ENCODE results near the gene GPATCH4. TPM values are rescaled to one million over a fixed set of nuclear protein-coding genes. Genes with fewer than 3 reads are reported as not detected.

Gene GPATCH4
- total RNA-seq, 1 experiment from 2014 or later: 71.7 TPM

GRCh38 chr1:156593661-156593989, 7.7 kb downstream of the GPATCH4 start:
- Mint-ChIP-seq H3K4me3 (no peak overlapping the region), H3K4me1 (peaks cover 16 to 17% of the 10 kb centered on the region in 2 experiments), H3K27ac (no peak overlapping the region), H3K9me3 (no peaks in the 10 kb centered on the region), H3K27me3 (ENCODE audit: low read depth) (no peaks in the 10 kb centered on the region), H3K36me3 (ENCODE audit: insufficient read depth in 1 of 3, low read depth in 3 of 3) (peaks cover 29 to 63% (median 50%) of the 10 kb centered on the region in 3 experiments; a peak in 6 of 7 replicates)
- Histone ChIP-seq H3K27ac (ENCODE audit: insufficient read length, low read depth, low read length) (no peak overlapping the region), H4K20me1 (ENCODE audit: control insufficient read depth, insufficient read depth, insufficient read length) (peaks cover 2% of the 10 kb centered on the region), H3K79me2 (ENCODE audit: insufficient read depth, low read length) (no peaks in the 10 kb centered on the region), H4K5ac (ENCODE audit: insufficient read length, low read depth, low read length) (no peak overlapping the region), H3K27me3 (ENCODE audit: insufficient read depth, low read length) (no peaks in the 10 kb centered on the region), H3K14ac (ENCODE audit: insufficient read depth, low read length) (no peak overlapping the region), H4K91ac (ENCODE audit: insufficient read length, low read depth, low read length) (no peak overlapping the region), H3T11ph (ENCODE audit: low read length) (no peak overlapping the region), H3K23ac (ENCODE audit: insufficient read length, low read depth, low read length) (no peak overlapping the region), H4K8ac (replicated peaks; ENCODE audit: insufficient read length, low read depth, low read length) (no peak overlapping the region), H3K4me1 (ENCODE audit: insufficient read depth, low read length) (no peaks in the 10 kb centered on the region), H2BK120ac (ENCODE audit: low read depth, low read length, poor library complexity, severe bottlenecking) (no peak overlapping the region), H3K56ac (ENCODE audit: insufficient read length, low read depth, low read length) (no peak overlapping the region), H3K79me1 (ENCODE audit: insufficient read depth, low read depth, low read length, poor library complexity, severe bottlenecking) (no peaks in the 10 kb centered on the region), H3K4me2 (ENCODE audit: insufficient read depth, insufficient read length, low read length) (no peak overlapping the region), H2BK12ac (ENCODE audit: insufficient read length, low read depth, low read length) (no peak overlapping the region), H3K4ac (ENCODE audit: low read depth, low read length) (no peak overlapping the region), H2AFZ (ENCODE audit: low read length) (no peak overlapping the region), H2BK5ac (ENCODE audit: insufficient read length, low read length) (no peak overlapping the region), H3K23me2 (ENCODE audit: insufficient read length, low read depth, low read length, poor library complexity, severe bottlenecking) (peaks cover 3% of the 10 kb centered on the region), H2AK5ac (ENCODE audit: insufficient read length, low read length) (no peak overlapping the region), H3K18ac (ENCODE audit: insufficient read length, low read depth, low read length) (no peak overlapping the region), H2BK15ac (ENCODE audit: low read depth, low read length) (no peak overlapping the region), H3K9me3 (ENCODE audit: control insufficient read depth, low read depth, low read length) (no peaks in the 10 kb centered on the region), H2BK20ac (ENCODE audit: low read depth, low read length, poor library complexity, severe bottlenecking) (no peak overlapping the region), H3K9ac (ENCODE audit: extremely low read depth, insufficient read length, low read length) (no peak overlapping the region)
- TF ChIP-seq, protein P1, sequence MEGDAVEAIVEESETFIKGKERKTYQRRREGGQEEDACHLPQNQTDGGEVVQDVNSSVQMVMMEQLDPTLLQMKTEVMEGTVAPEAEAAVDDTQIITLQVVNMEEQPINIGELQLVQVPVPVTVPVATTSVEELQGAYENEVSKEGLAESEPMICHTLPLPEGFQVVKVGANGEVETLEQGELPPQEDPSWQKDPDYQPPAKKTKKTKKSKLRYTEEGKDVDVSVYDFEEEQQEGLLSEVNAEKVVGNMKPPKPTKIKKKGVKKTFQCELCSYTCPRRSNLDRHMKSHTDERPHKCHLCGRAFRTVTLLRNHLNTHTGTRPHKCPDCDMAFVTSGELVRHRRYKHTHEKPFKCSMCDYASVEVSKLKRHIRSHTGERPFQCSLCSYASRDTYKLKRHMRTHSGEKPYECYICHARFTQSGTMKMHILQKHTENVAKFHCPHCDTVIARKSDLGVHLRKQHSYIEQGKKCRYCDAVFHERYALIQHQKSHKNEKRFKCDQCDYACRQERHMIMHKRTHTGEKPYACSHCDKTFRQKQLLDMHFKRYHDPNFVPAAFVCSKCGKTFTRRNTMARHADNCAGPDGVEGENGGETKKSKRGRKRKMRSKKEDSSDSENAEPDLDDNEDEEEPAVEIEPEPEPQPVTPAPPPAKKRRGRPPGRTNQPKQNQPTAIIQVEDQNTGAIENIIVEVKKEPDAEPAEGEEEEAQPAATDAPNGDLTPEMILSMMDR (conservative IDR thresholded peaks at IDR 0.05): no peak
- WGBS (ENCODE audit: extremely low coverage, insufficient read length, low lambda C conversion rate): no CpG with 5 or more reads among the region's 8 CpGs
- no peak for DNase-seq
